ENCODE data around the gene RCAN1. TPM values are rescaled to one million over a fixed set of nuclear protein-coding genes. Genes with fewer than 3 reads are reported as not detected.
A peak's percentile ranks its signal among the peaks of the same experiment; 100 is the strongest.

The RCAN1 gene
- 4.2 TPM for polyA plus RNA-seq (2013, experiment 1 of 2)
- polyA plus RNA-seq (2013, experiment 2 of 2) = 3.9 TPM

GRCh38 chr21:34614628-34615486, at the start of gene RCAN1:
Gene RCAN1 (minus strand): TSS chr21:34615113. CDS start chr21:34615011, 102 bp downstream.
- H3K9ac ChIP-seq (ENCODE audit: low read length) = peak within 1 kb of the TSS; percentile 67
- no peak within 1 kb of the TSS for H4K8ac ChIP-seq (ENCODE audit: low read depth, low read length)
- H2BK5ac ChIP-seq (ENCODE audit: low read length) = no peak within 1 kb of the TSS
- H2BK15ac ChIP-seq (replicated peaks; ENCODE audit: low read depth) = no peak within 1 kb of the TSS
- peak within 1 kb of the TSS; percentile 76 for H3K4me2 ChIP-seq (ENCODE audit: low read length)
- H3K4me1 ChIP-seq (ENCODE audit: control insufficient read depth, low read depth, low read length) = no peaks in the 10 kb centered on the region
- peak within 1 kb of the TSS; percentile 59 for H3K4me3 ChIP-seq (ENCODE audit: low read length)
- no peaks in the 10 kb centered on the region for H3K79me1 ChIP-seq (ENCODE audit: low read length)
- H3K36me3 ChIP-seq (ENCODE audit: control insufficient read depth, insufficient read depth, low read length) = no peaks in the 10 kb centered on the region
- no peak within 1 kb of the TSS for H3K4ac ChIP-seq (ENCODE audit: low read depth, low read length)
- H3K18ac ChIP-seq (ENCODE audit: low read length) = no peak within 1 kb of the TSS
- peaks cover 10% of the 10 kb centered on the region for H3K27me3 ChIP-seq (ENCODE audit: insufficient read depth, low read length, poor library complexity)
- H3K27ac ChIP-seq (ENCODE audit: low read depth, low read length) = no peak within 1 kb of the TSS
- DNase-seq = peak; percentile 95
- H3K56ac ChIP-seq (ENCODE audit: low read length) = peak within 1 kb of the TSS; percentile 76
- H3K23ac ChIP-seq (ENCODE audit: low read length) = no peak within 1 kb of the TSS
- no peak within 1 kb of the TSS for H4K5ac ChIP-seq (ENCODE audit: low read length)
- no CpG with 5 or more reads among the region's 121 CpGs for WGBS (ENCODE audit: extremely low coverage, insufficient coverage, low lambda C conversion rate)
- H2AK5ac ChIP-seq (ENCODE audit: low read length) = no peak within 1 kb of the TSS
- H3K79me2 ChIP-seq (ENCODE audit: control insufficient read depth, insufficient read depth, low read length) = no peaks in the 10 kb centered on the region
- no peak within 1 kb of the TSS for H2BK120ac ChIP-seq (ENCODE audit: low read depth, low read length)

DNA sequence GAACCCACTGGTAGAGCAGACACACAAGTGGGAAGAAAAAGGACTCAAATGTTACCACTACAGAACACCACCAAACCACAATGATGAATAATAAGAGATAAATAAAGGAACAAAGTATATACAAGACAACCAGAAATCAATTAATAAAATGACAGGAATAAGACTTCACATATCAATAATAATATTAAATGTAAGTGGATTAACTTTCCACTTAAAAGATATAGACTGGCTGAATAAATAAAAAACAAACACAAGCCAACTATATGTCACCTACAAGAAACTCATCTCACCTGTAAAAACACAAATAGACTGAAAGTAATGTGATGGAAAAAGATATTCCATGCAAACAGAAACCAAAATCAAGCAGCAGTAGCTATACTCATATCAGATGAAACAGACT, 46.9 kb upstream of the RCAN1 start:
- no peak overlapping the region for H4K8ac ChIP-seq (ENCODE audit: low read depth, low read length)
- H3K9ac ChIP-seq (ENCODE audit: low read length) = no peak overlapping the region

DNA sequence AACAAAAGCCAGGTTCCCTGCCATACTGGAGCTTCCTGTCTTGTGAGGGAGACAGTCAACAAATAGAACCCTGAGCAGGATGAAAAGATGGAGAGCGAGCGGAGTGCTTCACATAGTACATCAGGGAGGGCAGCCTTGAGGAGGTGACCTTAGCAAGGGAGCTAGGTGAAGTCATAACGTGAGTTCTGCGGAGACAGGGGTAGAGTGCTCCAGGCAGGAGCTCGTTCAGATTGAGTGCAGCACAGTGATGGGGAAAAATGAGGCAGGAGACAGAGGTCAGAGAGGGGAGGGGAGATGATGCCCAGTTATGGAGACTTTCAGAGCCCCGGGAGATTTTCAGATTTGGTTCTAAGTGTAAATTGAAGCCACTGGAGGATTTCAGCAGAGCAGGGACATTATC, 38.6 kb upstream of the RCAN1 start:
- WGBS (ENCODE audit: extremely low coverage, insufficient coverage, low lambda C conversion rate) = no CpG with 5 or more reads among the region's 6 CpGs
- no peak overlapping the region for H3K9ac ChIP-seq (ENCODE audit: low read length)
- H3K4ac ChIP-seq (ENCODE audit: low read depth, low read length) = no peak overlapping the region
- no peak for DNase-seq
- no peak overlapping the region for H4K8ac ChIP-seq (ENCODE audit: low read depth, low read length)
- no peaks in the 10 kb centered on the region for H3K27me3 ChIP-seq (ENCODE audit: insufficient read depth, low read length, poor library complexity)
- H3K4me1 ChIP-seq (ENCODE audit: control insufficient read depth, low read depth, low read length) = no peaks in the 10 kb centered on the region
- H2BK120ac ChIP-seq (ENCODE audit: low read depth, low read length) = no peak overlapping the region
- no peaks in the 10 kb centered on the region for H3K36me3 ChIP-seq (ENCODE audit: control insufficient read depth, insufficient read depth, low read length)
- no peak overlapping the region for H2BK15ac ChIP-seq (replicated peaks; ENCODE audit: low read depth)
- no peak overlapping the region for H3K18ac ChIP-seq (ENCODE audit: low read length)
- no peak overlapping the region for H3K27ac ChIP-seq (ENCODE audit: low read depth, low read length)
- no peaks in the 10 kb centered on the region for H3K79me2 ChIP-seq (ENCODE audit: control insufficient read depth, insufficient read depth, low read length)
- no peak overlapping the region for H3K56ac ChIP-seq (ENCODE audit: low read length)
- H3K79me1 ChIP-seq (ENCODE audit: low read length) = no peaks in the 10 kb centered on the region
- H2BK5ac ChIP-seq (ENCODE audit: low read length) = no peak overlapping the region
- H2AK5ac ChIP-seq (ENCODE audit: low read length) = no peak overlapping the region
- no peak overlapping the region for H4K5ac ChIP-seq (ENCODE audit: low read length)
- H3K4me2 ChIP-seq (ENCODE audit: low read length) = no peak overlapping the region
- no peak overlapping the region for H3K4me3 ChIP-seq (ENCODE audit: low read length)
- no peak overlapping the region for H3K23ac ChIP-seq (ENCODE audit: low read length)

More for the DNA sequence above, 46.9 kb upstream of the RCAN1 start:
- Histone ChIP-seq H3K23ac (ENCODE audit: low read length) (no peak overlapping the region), H3K36me3 (ENCODE audit: control insufficient read depth, insufficient read depth, low read length) (no peaks in the 10 kb centered on the region), H3K27me3 (ENCODE audit: insufficient read depth, low read length, poor library complexity) (no peaks in the 10 kb centered on the region), H2BK5ac (ENCODE audit: low read length) (no peak overlapping the region), H3K79me2 (ENCODE audit: control insufficient read depth, insufficient read depth, low read length) (no peaks in the 10 kb centered on the region), H2BK15ac (replicated peaks; ENCODE audit: low read depth) (no peak overlapping the region), H3K4me3 (ENCODE audit: low read length) (no peak overlapping the region), H4K5ac (ENCODE audit: low read length) (no peak overlapping the region), H3K27ac (ENCODE audit: low read depth, low read length) (no peak overlapping the region), H3K4me2 (ENCODE audit: low read length) (no peak overlapping the region), H2BK120ac (ENCODE audit: low read depth, low read length) (no peak overlapping the region), H3K4me1 (ENCODE audit: control insufficient read depth, low read depth, low read length) (no peaks in the 10 kb centered on the region), H3K56ac (ENCODE audit: low read length) (no peak overlapping the region), H3K79me1 (ENCODE audit: low read length) (no peaks in the 10 kb centered on the region), H3K4ac (ENCODE audit: low read depth, low read length) (no peak overlapping the region), H2AK5ac (ENCODE audit: low read length) (no peak overlapping the region), H3K18ac (ENCODE audit: low read length) (no peak overlapping the region)
- no peak for DNase-seq

DNA sequence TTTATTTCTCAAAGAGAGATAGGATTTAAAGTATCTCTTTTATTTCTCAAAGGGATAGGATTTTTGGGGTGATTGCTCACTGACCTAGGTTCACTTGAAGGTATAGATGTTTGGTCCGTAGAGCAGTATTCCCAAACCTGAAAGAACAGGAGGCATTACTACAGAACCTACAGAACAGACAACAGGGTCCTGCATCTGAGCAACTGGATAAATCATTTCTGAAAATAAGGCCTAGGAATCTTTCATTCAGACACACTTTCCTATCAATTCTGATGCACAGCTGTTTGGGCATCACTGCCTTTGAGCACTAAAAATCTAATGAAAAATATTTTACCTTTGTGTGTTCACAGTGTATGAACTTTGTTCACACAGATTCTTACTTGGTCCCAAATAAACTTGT, 36.7 kb upstream of the RCAN1 start:
- Histone ChIP-seq H3K4me1 (ENCODE audit: control insufficient read depth, low read depth, low read length) (no peaks in the 10 kb centered on the region), H3K27me3 (ENCODE audit: insufficient read depth, low read length, poor library complexity) (no peaks in the 10 kb centered on the region), H2BK120ac (ENCODE audit: low read depth, low read length) (no peak overlapping the region), H3K18ac (ENCODE audit: low read length) (no peak overlapping the region), H3K9ac (ENCODE audit: low read length) (no peak overlapping the region), H3K79me2 (ENCODE audit: control insufficient read depth, insufficient read depth, low read length) (no peaks in the 10 kb centered on the region), H3K4me3 (ENCODE audit: low read length) (no peak overlapping the region), H3K4me2 (ENCODE audit: low read length) (no peak overlapping the region), H3K36me3 (ENCODE audit: control insufficient read depth, insufficient read depth, low read length) (no peaks in the 10 kb centered on the region), H2BK5ac (ENCODE audit: low read length) (no peak overlapping the region), H3K27ac (ENCODE audit: low read depth, low read length) (no peak overlapping the region), H4K8ac (ENCODE audit: low read depth, low read length) (no peak overlapping the region), H2AK5ac (ENCODE audit: low read length) (no peak overlapping the region), H3K79me1 (ENCODE audit: low read length) (no peaks in the 10 kb centered on the region), H2BK15ac (replicated peaks; ENCODE audit: low read depth) (no peak overlapping the region), H3K56ac (ENCODE audit: low read length) (no peak overlapping the region), H4K5ac (ENCODE audit: low read length) (no peak overlapping the region), H3K4ac (ENCODE audit: low read depth, low read length) (no peak overlapping the region), H3K23ac (ENCODE audit: low read length) (no peak overlapping the region)
- no CpG with 5 or more reads among the region's 1 CpG for WGBS (ENCODE audit: extremely low coverage, insufficient coverage, low lambda C conversion rate)
- no peak for DNase-seq

GRCh38 chr21:34650861-34651431, 36.0 kb upstream of the RCAN1 start:
- Histone ChIP-seq H2AK5ac (ENCODE audit: low read length) (no peak overlapping the region), H3K4ac (ENCODE audit: low read depth, low read length) (no peak overlapping the region), H2BK15ac (replicated peaks; ENCODE audit: low read depth) (no peak overlapping the region), H3K56ac (ENCODE audit: low read length) (no peak overlapping the region), H3K79me1 (ENCODE audit: low read length) (no peaks in the 10 kb centered on the region), H3K27me3 (ENCODE audit: insufficient read depth, low read length, poor library complexity) (no peaks in the 10 kb centered on the region), H2BK120ac (ENCODE audit: low read depth, low read length) (no peak overlapping the region), H3K4me1 (ENCODE audit: control insufficient read depth, low read depth, low read length) (no peaks in the 10 kb centered on the region), H3K79me2 (ENCODE audit: control insufficient read depth, insufficient read depth, low read length) (no peaks in the 10 kb centered on the region), H3K27ac (ENCODE audit: low read depth, low read length) (no peak overlapping the region), H3K4me2 (ENCODE audit: low read length) (no peak overlapping the region), H3K4me3 (ENCODE audit: low read length) (no peak overlapping the region), H3K18ac (ENCODE audit: low read length) (no peak overlapping the region), H3K23ac (ENCODE audit: low read length) (no peak overlapping the region), H3K9ac (ENCODE audit: low read length) (no peak overlapping the region), H3K36me3 (ENCODE audit: control insufficient read depth, insufficient read depth, low read length) (no peaks in the 10 kb centered on the region), H4K8ac (ENCODE audit: low read depth, low read length) (no peak overlapping the region), H2BK5ac (ENCODE audit: low read length) (no peak overlapping the region), H4K5ac (ENCODE audit: low read length) (no peak overlapping the region)
- DNase-seq = no peak
- no CpG with 5 or more reads among the region's 1 CpG for WGBS (ENCODE audit: extremely low coverage, insufficient coverage, low lambda C conversion rate)

All from mesendoderm (in vitro differentiated cells).